ENCODE results near the gene GNL1. TPM values are rescaled to one million over a fixed set of nuclear protein-coding genes. Genes with fewer than 3 reads are reported as not detected.

Gene GNL1
- total and polyA plus RNA-seq, 9 of the 15 experiments (the other 6 are each of a cell fraction or from before 2014, with no cell fraction given) = 0.73 to 112 (median 58.0) TPM

DNA sequence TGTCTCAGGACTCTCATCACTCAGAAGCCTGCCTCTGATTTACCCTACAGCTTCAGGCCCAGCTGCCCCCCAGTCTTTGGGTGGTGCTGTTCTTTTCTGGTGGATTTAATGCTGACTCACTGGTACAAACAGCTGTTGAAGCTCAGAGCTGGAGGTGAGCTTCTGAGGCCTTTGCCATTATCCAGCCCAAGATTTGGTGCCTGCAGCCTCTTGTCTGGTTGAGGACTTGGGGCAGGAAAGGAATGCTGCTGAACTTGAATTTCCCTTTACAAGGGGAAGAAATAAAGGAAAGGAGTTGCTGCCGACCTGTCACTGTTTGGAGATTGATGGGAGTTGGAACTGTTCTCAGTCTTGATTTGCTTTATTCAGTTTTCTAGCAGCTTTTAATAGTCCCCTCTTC is 34.7 kb upstream of the GNL1 start (continued):
- TF ChIP-seq DACH1 (IDR thresholded peaks at IDR 0.05; ENCODE audit: partially characterized antibody) (peak; percentile 77), ZBTB9 (CRISPR knock-in tag; IDR thresholded peaks at IDR 0.05) (no peak), ZNF232 (CRISPR knock-in tag; IDR thresholded peaks at IDR 0.05) (no peak), ATF2 (CRISPR knock-in tag; IDR thresholded peaks at IDR 0.05) (no peak), RBM17 (IDR thresholded peaks at IDR 0.05; ENCODE audit: borderline replicate concordance, low read depth, low read length) (no peak), VEZF1 (CRISPR knock-in tag; IDR thresholded peaks at IDR 0.05) (no peak), PRPF4 (IDR thresholded peaks at IDR 0.05; ENCODE audit: insufficient read depth, low read depth, low read length, poor library complexity, severe bottlenecking) (no peak), IFI16 (CRISPR knock-in tag; IDR thresholded peaks at IDR 0.05) (no peak)

All from K562 (cell line).